ELF-1 (cell line): Measurements from ENCODE around the gene SLC35D2.
A peak's percentile ranks its signal among the peaks of the same experiment; 100 is the strongest.
"Not testable (repeated sequence)": the region's sequence is repeated elsewhere in the genome, so short reads cannot be mapped to it uniquely, and the experiment has no call there.

ENCODE experiments used
- DNase-seq: peaks from one replicate; pipeline ENCODE4 v3.0.0-alpha.2; 2016; ENCODE audit warnings: low read depth, low spot score

The SLC35D2 gene

DNA sequence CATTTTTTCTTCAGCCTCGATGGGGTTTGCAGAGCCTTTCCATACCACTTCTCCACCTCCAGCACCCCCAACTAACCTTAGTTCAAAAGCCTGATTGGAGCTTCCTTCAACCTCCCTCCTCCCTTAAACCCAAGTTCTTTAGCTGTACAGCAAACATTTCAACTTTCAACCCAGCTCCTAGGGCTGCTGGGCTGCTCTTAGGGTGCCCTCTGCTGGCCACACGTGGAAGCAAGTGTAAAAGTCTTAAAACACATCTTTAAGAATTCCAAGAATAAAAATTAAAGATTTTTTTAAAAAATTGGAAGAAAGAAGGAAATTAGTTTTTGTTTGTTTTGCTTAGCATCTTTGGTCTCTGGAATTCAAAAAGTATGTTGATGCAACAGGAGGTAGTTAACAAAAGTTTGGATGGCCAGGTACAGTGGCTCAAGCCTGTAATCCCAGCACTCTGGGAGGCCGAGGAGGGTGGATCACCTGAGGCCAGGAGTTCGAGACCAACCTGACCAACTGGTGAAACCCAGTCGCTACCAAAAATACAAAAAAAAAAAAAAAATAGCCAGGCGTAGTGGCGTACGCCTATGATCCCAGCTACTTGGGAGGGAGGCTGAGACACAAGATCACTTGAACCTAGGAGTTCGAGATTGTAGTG is 66.1 kb downstream of the SLC35D2 start:
- DNase-seq, result peak; percentile 74

DNA sequence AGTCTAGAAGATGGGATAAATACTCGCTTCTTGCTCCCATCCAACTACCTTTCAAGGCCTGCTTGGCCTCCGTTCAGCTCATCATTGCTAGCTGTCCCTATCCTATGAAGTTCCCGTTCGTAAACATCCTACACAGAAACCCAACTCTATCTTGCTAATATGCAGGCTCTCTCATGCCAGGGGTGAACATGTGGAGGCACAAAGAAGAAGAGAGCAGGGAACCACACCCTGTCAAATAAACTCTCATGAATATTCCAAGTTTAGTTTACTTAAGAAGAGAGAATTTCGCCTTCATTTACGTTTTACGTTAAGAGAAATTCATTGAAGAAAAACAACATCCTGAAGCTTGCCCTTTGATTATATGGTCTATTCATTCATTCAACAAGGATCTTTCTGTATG is 73.7 kb downstream of the SLC35D2 start:
- DNase-seq, result no peak

DNA sequence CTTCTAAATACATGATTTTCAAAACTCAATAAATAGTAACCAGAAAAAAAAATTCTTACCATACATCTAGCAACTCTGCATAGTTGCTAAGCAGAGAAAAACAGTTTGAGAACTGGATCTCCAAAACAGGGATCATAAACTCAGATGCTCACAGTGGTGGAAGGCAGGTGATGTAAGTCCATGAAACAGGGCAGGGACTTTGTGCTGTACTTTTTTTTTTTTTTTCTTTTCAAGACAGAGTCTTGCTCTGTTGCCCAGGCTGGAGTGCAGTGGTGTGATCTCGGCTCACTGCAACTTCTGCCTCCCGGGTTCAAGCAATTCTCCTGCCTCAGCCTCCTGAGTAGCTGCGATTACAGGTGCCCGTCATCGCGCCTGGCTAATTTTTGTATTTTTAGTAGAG is 76.6 kb downstream of the SLC35D2 start:
- not testable (repeated sequence) for DNase-seq

DNA sequence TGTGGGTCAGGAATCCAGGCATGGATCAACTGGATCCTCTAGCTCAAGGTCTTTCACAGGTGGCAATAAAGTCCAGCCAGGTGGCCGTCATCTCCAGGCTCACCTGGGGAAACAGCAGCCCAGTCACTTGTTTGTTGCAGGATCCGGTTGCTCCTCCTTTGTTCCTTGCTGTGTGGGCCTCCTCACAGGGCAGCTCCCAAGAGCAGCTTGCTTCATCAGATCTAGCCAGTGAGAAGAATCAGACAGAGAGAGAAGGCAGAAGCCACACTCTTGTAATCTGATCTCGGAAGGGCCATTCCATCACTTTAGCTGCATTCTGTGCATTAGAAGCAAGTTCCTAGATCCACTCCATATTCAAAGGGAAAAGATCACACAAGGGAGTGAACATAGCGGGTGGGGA is 78.3 kb downstream of the SLC35D2 start:
- DNase-seq, result peak; percentile 61

DNA sequence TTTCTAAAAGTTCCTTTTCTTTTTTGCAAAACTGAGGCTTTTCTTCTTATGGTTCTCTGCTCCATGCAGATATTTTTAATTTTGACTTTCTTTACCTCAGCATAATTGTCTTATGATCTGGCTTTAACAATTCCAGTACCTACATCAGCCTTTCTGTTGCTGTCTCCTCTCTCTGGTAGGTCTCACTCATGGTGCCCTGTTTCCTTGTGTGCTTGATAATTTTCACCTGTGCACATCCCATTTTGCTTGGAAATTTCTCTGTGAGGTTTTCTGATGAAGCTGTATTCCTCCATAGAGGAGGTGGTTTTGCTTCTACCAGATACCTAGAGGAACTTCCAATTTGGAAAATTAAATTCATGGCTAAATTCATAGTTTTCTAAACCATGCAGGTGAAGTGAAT is 79.3 kb downstream of the SLC35D2 start:
- no peak for DNase-seq

DNA sequence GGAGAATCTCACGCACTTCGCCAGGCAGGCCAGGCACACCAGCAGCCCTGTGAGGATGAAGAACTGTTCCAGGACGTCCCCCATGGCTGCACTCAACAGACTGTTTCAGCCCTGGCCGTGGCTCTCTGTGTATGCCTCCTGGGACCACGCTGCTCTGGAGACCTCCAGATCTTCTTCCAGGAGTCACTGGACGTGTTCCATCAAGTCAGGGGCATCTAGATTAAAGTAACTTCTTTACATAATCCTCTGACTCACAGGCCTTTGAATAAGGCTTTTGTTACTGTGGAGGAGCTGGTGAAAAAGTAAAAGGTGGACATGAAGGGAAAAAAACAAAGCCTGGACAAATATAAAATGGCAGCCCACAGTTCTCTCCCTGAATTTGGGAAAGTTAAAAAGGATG is 81.5 kb downstream of the SLC35D2 start, which contains the start of gene HSD17B3:
TSS of gene HSD17B3 (minus strand) at position 156 of the 400 bp plus-strand sequence. CDS start at position 84, 72 bp downstream.
- DNase-seq, result no peak

DNA sequence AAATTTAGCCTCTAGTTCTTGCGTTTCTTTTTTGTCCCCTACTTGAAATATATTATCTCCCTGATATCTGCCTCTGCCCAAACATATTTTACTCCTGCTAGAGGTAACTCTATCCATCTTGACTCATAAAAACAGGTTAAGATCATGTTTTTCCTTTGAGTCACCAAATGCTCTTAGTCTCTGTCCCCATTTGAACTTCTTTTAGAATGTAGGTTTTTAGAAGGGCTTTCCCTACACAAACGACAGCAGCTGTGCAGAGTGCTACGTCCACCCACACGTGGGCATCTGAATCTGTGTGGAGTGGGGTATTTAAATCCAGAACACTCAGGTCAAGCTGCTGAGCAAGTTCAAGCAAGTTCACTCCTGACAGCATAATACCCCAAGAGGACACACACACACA is 83.7 kb downstream of the SLC35D2 start:
- no peak for DNase-seq

DNA sequence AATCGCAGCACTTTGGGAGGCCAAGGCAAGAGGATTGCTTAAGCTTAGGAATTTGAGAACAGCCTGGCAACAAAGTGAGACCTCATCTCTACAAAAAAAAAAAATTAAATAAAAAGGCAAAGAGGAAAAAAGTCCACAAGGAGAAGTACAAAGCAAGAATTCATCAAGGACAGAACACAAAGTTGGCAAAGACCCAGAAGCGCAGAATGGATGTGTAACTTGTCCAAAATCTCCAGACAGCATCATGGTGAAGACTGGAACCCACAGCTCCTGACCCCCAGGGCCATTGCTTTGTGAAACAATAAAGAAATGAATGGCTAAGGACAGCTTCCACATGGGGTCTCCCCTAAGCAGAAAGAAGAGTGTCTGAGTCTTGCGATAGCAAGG is 89.4 kb downstream of the SLC35D2 start:
- DNase-seq, result no peak

DNA sequence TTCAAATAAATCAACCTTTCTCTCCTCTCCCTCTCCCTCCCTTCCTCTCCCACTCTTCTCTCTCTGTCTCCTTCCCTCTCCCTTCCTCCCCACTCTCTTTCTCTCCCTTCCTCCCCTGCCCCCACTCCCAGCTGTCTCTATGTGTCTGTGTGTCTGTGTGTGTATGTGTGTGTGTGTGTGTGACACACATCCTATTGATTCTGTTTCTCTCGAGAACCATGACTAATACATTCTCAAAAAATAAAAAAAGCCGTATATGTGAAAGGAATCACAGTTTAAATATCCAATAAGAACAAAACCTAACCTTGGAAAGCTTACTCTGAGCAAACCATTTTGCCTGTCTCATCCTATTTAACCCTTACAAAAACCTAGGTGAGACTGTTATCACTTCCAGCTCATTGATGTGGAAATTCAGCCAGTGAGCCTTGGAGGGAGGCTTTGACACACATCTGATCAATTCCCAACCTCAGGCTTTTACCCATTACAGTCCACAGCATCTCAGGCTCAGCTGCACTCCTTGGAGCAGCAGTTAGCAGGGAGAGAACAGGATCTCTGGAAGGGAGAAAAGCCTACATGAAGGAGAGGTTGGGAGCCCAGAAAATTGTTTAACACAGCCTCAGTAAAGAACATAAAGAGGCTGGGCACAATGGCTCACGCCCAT is 89.9 kb downstream of the SLC35D2 start:
- no peak for DNase-seq

DNA sequence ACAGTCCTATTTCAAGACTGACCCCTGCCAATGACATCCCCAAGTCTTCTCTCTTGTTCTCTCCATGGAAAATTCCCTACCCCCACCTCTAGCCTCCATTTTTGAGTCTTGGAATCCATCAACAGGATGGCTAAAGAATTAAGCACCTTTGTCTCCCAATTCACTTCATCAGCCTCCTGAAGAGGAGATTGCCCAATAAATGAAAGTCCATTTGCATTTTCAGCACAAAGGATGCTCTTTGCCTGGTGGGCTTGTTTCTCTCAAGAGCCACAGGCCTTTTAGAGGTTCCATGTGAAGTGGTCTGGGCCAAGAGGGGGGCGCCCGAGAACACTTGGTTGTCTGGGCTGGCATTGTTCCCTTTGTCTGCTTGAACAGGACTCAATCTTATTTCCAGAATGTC is 94.1 kb downstream of the SLC35D2 start:
- peak; percentile 54 for DNase-seq

DNA sequence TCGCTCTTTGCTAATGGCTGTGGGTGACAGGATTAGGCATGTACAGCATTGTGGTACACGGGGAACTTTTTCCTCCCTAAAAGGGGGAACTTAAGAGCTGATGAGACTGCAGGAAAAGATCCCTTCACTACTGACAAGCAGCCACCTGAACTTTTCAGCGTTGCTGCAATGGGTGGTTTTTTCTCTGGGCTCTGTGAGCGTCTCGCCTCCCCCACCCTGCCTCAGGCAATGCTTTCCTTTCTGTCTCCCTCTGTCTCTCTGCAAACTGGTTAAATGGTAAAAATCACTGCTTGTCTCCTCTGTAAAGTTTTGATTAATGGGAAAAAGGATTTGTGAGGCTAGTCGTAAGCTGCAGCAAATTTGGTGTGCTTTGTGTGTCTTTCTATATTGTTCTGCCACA is 101.9 kb downstream of the SLC35D2 start:
- DNase-seq, result peak; percentile 70

DNA sequence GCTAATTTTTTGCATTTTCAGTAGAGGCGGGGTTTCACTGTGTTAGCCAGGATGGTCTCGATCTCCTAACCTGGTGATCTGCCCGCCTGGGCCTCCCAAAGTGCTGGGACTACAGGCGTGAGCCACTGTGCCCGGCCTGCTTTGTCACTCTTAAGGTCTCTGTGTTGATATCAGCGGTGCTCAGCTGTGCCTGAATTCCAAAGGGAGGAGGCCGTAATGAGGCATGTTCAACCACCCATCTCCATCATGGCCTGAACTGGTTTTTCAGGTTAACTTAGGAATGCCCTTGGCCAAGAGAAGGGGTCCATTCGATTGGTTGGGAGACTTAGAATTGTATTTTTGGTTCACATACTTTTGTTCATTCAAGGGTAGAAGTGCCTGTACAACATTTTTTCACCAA is 103.6 kb downstream of the SLC35D2 start:
- peak; percentile 86 for DNase-seq

DNA sequence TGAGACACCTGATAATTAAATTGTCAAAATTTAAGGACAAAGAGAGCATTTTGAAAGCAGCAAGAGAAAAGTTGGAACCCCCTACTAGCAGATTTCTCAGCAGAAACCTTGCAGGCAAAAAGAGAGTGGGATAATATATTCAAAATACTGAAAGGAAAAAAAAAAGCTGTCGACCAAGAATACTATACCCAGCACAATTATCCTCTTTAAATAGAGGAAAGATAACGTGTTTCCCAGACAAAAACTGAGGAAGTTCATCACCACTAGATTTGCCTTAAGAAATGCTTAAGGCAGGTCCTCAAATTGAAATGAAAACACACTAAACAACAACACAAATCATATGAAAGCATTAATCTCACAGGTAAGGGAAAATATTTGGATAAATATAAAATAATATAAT is 108.6 kb downstream of the SLC35D2 start:
- no peak for DNase-seq
